Testis (tissue), 2 donors: ENCODE results near the gene GMEB2.

Experiments used
- CTCF ChIP-seq, 3 experiments: fragments of 450-650 bp in 2 of 3; fragments of 200-600 bp in 1 of 3; sonication (generic) in 1 of 3; IDR thresholded peaks; one replicate each; pipeline ENCODE4 v1.5.1; 2016 to 2019; ENCODE audit warnings: antibody characterized with exemption in 3 of 3, mild to moderate bottlenecking in 2 of 3, moderate library complexity in 1 of 3
- POLR2A ChIP-seq: fragments of 450-650 bp; IDR thresholded peaks from one replicate; pipeline ENCODE4 v1.6.1; 2017; ENCODE audit warnings: antibody characterized with exemption, mild to moderate bottlenecking, moderate library complexity

- TF ChIP-seq POLR2A: no peak
- no peak for TF ChIP-seq CTCF (IDR thresholded peaks at IDR 0.05)
Observed at GRCh38 chr20:63673951-63674350, 47.0 kb upstream of the GMEB2 start.
